HG02884 (cell line): ENCODE data around the gene TTPAL.
"Not testable (repeated sequence)": the region's sequence is repeated elsewhere in the genome, so short reads cannot be mapped to it uniquely, and the experiment has no call there.

ENCODE experiments used
- ATAC-seq: cut with Tn5 transposase; IDR thresholded peaks from one replicate; pipeline ENCODE4 v1.9.1; 2021; ENCODE audit warnings: mild to moderate bottlenecking, moderate library complexity; ENCODE audit not compliant: unreplicated experiment

TTPAL gene

DNA sequence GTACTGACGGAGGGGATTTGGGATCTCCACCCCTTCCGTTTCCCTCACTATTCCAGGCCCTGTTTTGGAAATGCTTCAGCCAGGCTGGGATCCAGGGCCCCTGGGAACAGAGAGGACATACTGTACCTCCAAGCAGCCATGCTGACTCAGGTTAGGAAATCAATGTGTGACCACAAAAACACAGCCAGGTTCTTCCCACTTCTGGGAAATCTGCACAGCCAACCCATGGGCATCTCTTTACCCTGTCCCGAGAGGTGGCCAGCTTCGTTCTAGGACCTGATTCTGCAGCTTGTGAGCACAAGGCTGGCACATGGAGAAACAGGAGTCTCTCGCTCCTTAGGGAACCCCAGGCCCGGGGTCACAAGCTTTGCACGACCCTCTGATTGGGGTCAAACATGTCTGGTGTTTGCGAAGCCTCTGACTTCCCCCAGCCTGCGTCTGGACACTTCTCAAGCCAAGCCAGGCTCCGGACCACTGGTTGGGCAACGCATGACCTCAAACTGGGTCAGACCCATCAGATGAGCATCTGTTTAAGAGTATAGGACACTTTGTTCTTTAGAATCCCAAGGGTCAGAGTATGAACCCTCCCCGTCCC lies 8.3 kb upstream of the TTPAL start:
- ATAC-seq, result no peak

DNA sequence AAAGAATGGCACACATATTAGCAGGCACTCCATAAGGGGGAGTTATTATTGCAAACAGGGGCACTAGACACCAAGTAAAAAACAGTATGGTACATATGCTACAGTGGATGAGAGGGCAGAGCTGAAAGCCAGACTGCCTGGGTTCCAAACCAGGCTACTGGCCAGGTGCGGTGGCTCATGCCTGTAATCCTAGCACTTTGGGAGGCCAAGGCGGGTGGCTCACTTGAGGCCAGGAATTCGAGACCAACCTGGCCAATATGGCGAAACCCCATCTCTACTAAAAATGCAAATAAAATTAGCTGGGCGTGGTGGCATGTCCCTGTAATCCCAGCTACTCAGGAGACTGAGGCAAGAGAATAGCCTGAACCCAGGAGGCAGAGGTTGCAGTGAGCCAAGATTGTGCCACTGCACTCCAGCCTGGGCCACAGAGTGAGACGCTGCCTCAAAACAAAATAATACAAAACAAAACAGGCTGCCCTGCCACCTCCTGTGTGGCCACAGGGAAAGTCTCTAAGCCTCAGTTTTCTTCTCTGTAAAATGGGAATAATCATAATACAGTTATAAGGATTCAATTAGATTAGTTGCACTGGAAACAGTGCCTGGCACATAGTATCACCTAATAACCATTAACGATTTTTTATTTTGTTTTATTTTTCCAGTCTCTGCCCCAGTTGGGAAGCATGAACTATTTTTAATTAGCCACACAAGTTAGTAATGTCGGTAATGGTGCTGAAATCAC lies 7.5 kb upstream of the TTPAL start:
- ATAC-seq, result no peak

DNA sequence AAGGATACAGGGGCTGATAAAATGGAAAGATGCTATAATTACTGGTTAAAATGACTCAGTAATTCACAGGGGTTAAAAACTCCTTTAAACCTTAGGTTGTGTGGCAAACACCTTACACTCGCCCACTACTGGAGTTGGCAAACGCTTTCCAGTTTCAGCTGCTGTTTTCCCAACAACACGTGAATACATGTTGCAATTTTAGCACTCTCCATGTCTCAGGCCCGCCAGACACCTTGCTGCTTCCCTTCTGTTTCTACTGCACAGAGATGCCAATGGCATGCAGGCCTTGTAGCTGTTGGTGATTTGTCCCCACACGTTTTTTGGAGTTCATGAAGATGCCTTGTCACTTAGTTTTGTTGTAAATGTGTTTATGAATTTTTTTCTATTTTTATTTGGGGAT lies 5.3 kb upstream of the TTPAL start:
- no peak for ATAC-seq

DNA sequence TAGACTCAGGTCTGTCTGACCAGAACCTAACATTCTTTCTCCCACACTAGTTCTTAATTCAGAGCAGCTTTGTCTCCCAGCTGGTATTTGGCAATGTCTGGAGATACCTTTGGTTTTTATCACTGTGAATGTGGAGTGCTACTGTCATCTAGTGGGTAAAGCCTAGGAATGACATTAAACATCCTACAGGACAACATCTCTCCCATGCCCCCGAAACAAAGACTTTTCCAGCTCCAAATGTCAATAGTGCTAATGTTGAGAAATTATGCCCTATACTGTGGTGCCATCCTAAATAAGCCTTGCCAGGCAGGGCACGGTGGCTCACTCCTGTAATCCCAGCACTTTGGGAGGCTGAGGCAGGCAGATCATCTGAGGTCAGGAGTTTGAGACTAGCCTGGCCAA lies 4.2 kb upstream of the TTPAL start:
- no peak for ATAC-seq

DNA sequence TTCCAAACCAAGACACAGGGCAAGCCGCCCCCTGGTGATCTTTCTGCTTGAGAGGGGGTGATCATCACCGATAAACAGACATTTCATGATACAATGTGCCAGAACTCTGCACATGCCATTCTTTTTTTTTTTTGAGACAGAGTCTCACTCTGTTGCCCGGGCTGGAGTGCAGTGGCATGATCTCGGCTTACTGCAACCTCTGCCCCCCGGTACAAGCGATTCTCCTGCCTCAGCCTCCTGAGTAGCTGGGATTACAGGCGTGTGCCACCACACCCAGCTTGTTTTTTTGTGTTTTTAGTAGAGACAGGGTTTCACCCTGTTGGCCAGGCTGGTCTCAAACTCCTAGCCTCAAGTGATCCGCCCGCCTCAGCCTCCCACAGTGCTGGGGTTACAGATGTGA lies 3.4 kb upstream of the TTPAL start:
- ATAC-seq, result not testable (repeated sequence)

DNA sequence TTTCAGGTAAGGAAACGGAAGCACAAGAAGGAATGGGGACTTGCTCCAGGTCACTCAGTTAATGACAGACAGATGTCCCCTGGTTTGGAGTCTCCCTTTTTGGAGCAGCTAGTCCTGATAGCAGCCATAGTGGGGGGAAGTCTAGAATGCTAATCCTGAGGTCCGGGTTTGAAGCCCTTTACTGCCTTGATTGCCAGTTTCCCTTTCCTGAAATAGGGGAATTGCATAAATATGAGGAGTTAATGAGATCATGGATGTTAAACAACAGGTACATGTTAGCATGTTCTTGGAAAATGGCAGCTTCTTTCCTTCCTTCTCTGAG lies 341 bp upstream of the TTPAL start:
- ATAC-seq, result no peak

DNA sequence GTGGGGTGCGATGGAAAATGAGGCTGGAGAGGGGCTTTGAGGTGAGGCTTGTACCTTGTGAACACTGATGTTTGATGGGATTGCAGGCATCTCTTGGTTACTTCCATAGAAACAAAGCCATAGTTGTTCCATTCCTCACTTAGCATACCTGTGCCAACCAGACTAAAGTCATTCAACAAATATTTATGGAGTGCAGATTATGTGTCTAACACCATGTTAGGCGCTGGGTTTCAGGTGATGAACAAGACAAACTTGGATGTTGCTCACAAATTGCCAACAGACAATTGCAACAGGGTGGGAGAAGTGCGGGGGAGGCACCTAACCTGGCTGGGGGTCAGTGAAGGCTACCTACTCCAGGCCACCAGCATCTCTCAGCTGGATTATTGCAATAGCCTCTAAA lies 1.5 kb downstream of the TTPAL start:
- no peak for ATAC-seq

DNA sequence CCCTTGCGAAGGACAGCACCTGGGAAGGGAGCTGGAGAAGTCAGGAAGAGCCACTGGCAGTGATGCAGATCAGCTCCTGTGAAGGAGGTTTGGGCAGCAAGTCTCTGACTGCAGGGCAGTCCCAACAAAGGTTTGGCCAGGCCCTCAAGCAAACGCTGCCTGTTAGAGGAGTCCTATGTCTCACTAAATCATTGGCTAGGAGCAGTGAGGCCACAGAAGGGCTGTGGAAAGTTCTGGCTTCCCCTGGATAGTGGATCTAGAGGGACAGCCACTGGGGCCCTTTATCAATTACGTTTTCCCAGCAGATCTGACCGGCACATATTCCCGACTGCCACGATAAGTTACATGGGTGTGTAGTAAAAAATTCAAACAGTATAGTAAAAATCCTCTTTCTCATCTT lies 2.5 kb downstream of the TTPAL start:
- no peak for ATAC-seq

DNA sequence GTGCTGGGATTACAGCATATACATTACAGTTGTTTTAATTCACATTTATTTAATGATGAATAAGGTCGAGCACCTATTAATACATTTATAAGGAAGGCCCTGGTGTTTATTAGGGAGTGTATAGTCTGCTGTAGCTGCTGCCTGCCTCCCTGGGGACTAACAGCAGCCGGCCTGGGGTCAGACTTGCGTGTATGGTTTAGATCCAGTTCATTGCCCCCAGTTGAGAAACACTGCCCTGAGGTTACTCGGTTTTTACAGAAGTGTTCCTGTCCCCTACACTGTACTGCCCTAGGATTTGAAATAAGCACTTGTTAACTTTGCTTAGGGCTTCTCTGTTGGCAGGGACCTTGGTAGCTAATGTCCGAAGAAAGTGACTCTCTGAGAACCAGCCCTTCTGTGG lies 4.0 kb downstream of the TTPAL start:
- ATAC-seq, result no peak

DNA sequence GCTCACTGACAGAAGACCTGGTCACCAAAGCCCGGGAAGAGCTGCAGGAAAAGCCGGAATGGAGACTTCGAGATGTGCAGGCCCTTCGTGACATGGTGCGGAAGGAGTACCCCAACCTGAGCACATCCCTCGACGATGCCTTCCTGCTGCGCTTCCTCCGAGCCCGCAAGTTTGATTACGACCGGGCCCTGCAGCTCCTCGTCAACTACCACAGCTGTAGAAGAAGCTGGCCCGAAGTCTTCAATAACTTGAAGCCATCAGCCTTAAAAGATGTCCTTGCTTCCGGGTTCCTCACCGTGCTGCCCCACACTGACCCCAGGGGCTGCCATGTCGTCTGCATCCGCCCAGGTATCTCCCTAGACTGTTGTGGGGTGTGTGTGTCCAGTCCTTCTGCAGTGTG lies 4.4 kb downstream of the TTPAL start:
- no peak for ATAC-seq

DNA sequence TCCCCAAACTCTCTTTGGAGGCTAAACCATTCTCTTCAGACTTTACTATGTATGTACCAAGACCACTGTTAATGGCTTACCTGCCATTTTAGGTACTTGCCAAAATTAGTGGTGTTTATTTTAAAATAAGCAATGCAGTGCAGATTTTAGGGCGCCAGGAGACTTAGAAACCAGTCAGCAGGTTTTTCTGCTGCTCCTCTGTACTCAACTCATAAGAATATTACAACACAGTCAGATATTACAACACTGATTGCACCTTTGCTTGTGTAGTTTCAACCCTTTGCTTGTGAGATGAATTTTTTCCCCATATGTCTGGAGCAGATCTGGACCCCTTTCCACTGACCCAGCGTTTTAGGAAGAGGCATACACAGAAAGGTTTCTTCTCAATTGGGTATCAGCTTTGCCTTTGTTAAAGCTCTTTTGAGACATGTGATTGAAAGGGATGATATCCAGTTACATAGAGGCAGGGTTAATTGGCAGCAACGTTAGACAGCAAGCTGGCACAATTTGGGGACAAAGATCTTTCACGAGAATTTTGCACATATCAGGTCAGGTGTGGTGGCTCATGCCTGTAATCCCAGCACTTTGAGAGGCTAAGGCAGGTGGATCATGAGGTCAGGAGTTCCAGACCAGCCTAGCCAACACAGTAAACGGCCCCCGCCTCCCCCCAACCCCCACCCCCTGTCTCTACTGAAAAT lies 6.2 kb downstream of the TTPAL start:
- ATAC-seq, result no peak

DNA sequence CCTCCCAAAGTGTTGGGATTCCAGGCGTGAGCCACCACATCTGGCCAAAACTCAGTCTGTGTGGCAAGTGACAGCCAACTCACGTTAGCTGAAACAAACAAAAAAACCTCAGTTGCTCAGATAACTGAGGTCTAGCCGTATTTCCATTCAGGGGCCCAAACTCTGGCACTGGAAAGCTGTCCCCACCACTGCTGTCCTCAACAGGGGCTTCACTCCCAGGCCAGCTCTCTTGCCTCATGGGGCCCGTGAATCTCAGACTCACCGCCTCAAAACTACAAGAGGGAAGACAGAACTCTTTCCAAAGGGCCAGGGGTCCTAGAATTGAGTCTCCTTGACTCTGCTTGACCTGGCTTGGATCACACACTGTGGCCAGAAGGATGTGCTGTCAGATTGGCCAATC lies 7.4 kb downstream of the TTPAL start:
- no peak for ATAC-seq

DNA sequence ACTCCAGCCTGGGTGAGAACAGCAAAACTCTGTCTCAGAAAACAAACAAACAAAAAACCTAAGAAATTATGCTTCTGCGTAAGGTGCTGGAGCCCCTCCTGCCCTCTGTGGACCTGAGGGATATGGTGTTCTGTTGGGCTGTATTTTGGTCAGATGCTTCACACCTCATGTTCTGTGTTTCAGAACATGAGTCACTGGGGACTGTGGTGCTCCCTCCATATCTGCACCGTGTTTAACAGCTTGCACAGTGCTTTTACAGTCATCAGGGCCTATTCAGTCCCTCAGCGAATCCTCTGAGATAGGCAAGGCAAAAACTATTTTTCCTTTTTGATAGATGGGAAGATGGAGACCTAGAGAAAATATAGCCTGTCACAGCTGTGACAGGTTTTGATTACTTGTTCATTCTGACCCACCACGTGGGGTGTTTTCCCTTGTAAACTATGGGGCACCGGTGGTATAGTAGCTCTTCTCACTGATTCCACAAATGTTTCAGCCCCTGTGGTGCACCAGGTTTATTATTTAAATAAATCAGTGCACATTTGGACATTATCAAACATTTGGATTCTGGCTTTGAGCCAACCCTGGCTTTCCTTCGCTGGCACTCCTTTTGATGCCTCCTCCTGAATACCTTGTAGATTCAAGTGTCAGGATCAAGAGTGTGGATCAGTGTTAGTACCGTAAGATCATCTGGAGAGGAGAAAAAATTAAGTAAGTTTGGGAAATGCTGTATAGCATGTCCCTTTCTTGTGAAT lies 9.6 kb downstream of the TTPAL start:
- ATAC-seq, result no peak

DNA sequence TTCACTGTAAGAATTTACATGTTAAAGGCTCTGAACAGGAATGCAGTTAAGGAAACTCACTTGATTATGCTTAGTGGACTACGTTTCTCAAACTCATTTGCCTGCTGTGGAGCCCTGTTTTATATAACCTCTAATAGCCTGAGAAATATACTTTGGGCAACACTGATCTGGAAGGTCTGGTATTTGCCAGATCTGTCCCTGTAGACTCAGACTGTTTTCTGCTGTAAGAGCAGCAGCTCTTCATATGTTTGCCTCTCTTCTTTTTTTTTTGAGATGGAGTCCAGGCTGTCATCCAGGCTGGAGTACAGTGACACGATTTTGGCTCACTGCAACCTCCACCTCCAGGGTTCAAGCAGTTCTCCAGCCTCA lies 10.1 kb downstream of the TTPAL start:
- no peak for ATAC-seq

DNA sequence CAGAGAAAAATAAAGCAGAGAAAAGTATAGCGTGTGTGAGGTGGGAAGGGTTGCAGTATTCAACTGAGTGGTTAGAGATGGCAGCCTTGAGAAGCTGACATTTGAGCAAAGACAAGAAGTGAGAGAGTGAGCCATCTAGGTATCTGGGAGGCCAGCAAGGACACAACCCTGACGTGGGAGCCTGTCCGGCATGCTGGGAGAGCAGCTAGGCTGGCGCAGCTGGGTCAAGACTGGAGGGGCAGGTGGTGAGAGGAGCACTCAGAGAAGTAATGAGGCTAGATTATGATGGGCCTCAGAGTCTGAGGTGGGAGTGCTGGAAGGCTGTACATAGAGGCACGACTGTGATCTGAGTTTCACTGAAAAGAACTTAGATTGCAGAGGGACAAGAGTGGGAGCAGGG lies 12.9 kb downstream of the TTPAL start:
- no peak for ATAC-seq

DNA sequence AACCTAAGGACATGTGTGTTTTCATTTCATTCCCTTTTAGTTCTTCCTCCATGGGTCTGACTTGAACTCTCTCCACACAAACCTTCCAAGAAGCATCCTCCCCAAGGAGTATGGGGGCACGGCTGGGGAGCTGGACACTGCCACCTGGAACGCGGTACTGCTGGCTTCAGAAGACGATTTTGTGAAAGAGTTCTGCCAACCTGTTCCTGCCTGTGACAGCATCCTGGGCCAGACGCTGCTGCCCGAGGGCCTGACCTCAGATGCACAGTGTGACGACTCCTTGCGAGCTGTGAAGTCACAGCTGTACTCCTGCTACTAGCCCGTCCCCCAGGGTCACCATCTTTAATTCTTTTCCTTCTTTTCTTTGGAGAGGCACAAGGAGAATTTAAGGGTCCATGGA lies 13.5 kb downstream of the TTPAL start:
- ATAC-seq, result no peak

DNA sequence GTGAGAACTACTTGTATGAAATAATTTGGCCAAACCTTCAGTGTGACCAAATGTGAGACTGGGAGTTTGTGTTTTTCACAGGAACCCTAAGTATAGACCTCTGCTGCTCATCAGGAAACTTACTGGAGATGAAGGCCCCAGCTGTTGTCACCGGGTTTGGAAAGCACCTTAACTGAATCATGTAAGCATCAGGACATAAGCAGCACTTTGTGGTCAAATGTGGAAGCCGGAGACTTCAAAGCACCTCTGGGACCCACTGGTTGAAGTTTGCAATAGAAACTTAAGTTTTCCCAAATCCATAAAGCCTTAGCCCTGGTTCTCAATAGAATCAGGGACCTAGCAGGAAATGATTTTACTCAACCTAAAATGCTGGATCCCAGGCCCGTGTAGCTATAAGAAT lies 14.3 kb downstream of the TTPAL start:
- ATAC-seq, result no peak

DNA sequence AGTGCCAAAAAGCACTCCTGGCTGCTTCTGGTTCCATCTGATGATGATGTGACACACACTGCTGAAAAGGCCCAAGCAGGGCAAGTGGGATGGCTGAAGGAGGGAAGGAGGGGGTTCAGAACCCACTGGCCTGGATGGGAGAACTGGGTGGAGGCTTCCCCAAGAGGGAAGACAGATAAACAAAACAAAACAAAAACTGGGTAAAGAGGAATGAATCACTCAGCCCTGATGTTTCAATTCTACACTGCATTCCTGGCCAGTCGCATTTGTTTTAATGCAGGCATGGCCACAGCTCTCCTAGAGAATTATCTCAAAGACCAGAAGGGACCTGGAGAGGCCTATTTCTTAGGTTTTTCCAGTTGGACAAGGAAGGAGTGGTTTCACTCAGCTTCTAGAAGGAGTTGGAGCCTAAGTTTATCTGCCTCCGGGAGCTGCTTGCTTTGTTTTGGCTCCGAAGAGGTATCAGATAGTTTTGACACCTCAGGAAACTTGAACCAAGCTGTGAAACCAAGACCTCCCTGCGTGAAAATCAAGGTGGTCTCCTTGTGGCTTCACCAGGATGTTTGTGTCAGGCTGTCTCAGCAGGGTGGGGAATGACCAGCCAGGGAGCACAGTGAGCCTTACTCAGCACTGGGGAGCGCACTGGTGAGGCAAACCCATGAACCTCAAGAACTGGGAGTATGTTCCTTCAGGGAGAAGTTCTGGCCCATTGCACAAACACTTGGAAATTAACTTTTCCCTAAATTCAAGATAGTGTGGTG lies 16.1 kb downstream of the TTPAL start:
- no peak for ATAC-seq

DNA sequence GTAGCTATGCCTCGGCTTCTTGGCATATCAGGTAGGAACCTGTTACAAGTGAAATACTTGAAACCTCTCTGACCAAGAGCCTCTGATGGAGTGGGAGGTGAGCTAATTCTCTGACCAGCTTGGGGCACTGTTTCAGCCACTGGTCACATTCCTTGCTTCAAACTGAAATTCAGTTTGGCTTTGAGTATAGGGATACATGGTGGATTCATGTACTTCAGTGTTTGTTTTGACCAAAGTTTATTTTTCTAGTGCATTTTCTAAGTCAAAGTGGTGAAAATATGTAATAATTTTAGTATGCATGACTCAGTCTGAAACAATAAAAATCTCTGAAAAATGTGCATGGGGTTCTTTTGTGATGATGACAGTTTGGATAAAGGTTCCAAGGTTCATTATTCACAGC lies 18.6 kb downstream of the TTPAL start:
- no peak for ATAC-seq

DNA sequence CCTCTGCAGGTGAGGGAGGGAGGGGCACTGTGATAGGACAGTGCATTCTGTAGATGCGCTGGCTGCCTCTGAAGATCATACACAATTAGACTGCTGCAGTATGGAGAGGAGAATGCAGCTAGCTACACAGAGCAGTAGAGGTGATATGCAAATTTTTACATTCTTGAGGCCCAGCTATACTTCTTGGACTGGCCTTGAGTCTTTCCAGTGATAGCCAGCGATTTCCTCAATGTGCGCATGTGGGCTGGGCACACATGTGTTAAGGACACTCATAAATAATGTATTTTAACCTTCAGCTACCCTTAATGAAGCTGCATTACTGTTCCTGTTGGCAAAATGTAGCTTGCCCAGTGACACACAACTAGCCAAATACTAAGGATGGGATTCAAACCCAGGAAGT lies 19.0 kb downstream of the TTPAL start:
- no peak for ATAC-seq

DNA sequence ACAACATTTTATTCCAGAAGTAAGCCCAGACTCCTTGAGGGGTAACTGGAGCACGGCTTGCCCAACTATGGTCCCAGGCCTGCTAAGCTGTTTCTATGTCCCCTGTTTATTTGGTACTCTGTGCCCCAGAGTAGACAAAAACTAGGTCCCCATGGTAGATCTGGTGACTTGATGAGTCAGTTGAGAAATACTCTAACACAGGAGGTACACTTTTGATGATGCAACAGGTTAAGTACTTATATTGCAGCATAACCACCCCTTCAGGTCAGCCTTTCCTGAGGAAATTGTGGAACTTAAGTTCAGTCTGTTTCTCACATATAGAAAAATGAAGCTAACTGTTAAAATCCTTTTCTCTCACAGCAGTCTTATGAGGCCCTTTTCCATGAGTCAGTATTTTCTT lies 19.6 kb downstream of the TTPAL start:
- ATAC-seq, result no peak
